ES-I3 (cell line): ENCODE data around the gene MELK.

Source experiments
- H3K36me3 ChIP-seq: 2 replicates; pipeline ENCODE4 v1.6.1; 2013; ENCODE audit warnings: mild to moderate bottlenecking, low read length, control low read depth, moderate library complexity; ENCODE audit not compliant: insufficient read depth
- H3K4me1 ChIP-seq: 2 replicates; pipeline ENCODE4 v1.6.1; 2013; ENCODE audit warnings: mild to moderate bottlenecking, control low read depth, low read length; ENCODE audit not compliant: insufficient read depth
- H3K9ac ChIP-seq: 2 replicates; pipeline ENCODE4 v1.6.1; 2013; ENCODE audit warnings: low read depth, mild to moderate bottlenecking, low read length, moderate library complexity
- H3K9me3 ChIP-seq: 2 replicates; pipeline ENCODE4 v1.6.1; 2013; ENCODE audit warnings: mild to moderate bottlenecking, low read length, moderate library complexity; ENCODE audit not compliant: control insufficient read depth, insufficient read depth

MELK gene

DNA sequence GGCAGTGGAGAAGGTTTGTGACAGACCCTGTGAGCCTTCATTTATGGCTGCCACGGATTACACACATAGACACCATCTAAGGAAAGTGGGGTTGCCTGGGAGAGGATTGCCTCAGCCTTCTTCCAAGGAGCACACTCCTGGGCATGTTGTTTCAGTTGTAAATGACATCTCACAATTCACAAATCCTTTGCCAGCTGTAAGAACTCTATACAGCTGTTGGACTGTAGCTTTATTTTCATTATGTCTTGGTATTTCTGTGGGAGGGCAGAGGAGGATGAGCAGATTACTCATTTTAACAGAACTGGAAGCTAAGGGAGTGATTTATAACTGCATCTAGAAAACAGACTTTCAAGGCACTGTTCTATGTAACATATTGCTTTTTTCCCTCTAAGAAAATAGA, 25.6 kb downstream of the MELK start:
- H3K9me3 ChIP-seq: no peaks in the 10 kb centered on the region
- no peaks in the 10 kb centered on the region for H3K4me1 ChIP-seq
- H3K9ac ChIP-seq: no peak overlapping the region
- peaks cover 15% of the 10 kb centered on the region for H3K36me3 ChIP-seq

DNA sequence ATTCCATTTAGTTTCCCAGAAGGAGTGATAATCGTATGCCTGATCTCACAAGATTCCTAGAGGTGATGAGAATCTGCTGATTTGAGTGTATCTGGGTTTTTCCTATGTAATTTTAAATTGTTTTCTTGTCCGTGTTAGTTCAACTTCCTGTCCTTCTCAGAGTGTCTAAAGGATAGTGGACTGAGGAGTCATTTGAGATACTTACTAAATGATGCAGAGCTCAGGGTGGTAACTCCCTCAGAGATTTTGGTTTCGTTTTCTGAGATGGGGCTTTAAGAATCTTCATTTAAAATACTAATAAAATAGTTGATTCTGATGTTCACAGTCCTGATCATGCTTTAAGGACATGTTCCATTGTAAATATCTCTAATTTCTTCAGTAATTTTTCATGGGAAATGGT, 30.3 kb downstream of the MELK start:
- Histone ChIP-seq H3K9me3 (no peaks in the 10 kb centered on the region), H3K36me3 (peaks cover 4% of the 10 kb centered on the region), H3K9ac (no peak overlapping the region), H3K4me1 (no peaks in the 10 kb centered on the region)

DNA sequence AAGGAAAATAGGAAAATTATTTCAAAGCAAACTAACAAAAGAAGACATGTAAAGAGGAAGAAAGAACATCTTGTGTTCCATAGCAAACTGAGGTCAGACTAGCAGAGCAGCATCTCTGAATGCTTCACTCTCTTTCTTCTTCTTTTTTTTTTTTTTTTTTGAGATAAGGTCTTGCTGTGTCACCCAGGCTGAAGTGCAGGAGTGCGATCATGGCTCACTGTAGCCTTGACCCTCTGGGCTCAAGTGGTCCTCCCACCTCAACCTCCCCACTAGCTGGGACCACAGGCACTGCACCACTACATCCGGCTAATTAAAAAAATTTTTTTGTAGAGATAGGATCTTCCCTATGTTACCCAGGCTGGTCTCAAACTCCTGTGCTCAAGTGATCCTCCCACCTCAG, 36.6 kb downstream of the MELK start:
- Histone ChIP-seq H3K9ac (no peak overlapping the region), H3K4me1 (no peaks in the 10 kb centered on the region), H3K9me3 (no peaks in the 10 kb centered on the region), H3K36me3 (peaks cover 8% of the 10 kb centered on the region)

DNA sequence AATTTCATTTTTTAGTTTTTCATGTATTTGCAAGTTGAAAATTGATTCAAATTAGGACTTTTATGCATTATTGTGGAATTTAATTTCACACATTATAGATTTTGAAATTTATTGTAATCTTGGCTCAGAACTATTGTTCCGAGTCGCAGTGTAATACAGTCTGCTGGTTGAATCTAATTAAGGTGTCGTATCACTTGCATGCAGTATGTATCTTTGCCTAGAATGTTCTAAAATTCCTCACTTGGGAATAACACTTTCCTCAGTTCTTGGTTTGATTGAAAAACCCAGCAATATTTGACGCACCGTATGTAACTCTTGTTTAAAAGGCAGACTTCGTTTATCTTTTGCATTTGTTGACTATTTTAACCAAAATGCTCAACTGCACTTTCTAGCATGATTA, 49.4 kb downstream of the MELK start:
- no peak overlapping the region for H3K9ac ChIP-seq

DNA sequence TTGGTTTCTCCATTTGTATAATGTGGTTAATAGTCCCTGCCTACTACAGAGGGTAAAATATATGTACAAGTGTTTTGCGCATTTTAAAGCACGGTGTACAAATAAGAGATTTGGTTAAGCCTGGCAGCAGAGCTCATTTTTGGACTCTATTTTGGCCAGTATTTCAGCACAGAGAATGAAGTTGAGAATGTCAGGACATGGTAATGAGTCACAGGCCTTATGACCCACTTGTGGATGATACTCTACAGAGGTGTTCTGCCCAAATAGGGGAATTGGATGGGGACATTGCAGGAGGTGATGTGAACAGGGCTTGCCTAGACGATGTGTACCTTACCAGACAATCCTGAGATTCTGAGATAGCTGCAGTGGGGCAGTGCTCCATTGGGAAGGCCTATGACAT, 50.6 kb downstream of the MELK start:
- no peaks in the 10 kb centered on the region for H3K9me3 ChIP-seq
- H3K4me1 ChIP-seq: no peaks in the 10 kb centered on the region
- H3K9ac ChIP-seq: no peak overlapping the region
- H3K36me3 ChIP-seq: 0 out of 2 replicates have a peak, but pooled peaks cover 4% of the 10 kb centered on the region

More for the DNA sequence above, 49.4 kb downstream of the MELK start:
- Histone ChIP-seq H3K4me1 (no peaks in the 10 kb centered on the region), H3K36me3 (0 out of 2 replicates have a peak, but pooled peaks cover 4% of the 10 kb centered on the region), H3K9me3 (no peaks in the 10 kb centered on the region)

DNA sequence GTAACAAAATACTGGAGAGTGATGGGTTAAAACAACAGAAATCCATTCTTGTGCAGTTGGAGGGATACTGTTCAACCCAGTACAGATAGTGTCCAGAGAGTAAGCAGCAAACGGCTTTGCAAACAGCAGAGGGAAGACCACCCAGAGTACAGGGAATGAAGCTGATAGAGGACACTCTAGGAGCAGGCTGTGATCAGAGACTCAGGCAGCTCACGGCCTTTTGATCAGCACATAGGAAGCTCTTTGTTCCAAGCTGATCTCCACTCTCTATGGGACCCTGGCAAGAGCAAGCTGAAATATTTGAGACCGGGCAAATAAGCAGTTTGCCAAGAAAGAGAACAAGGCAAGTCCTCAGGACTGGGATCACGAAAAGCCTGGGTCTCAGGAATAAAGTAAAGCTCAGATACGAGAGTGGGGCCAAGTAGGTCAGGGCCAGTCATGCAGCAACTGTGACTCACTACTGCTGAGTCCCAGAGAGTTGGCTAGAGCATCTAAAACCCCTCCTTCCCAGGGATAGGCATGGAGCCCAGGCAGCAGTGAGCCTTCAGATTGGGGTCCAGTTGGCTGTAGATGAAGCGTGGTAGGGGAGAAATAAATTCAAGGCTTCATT, 52.4 kb downstream of the MELK start:
- Histone ChIP-seq H3K4me1 (no peaks in the 10 kb centered on the region), H3K9me3 (no peaks in the 10 kb centered on the region), H3K36me3 (0 out of 2 replicates have a peak, but pooled peaks cover 4% of the 10 kb centered on the region), H3K9ac (no peak overlapping the region)

DNA sequence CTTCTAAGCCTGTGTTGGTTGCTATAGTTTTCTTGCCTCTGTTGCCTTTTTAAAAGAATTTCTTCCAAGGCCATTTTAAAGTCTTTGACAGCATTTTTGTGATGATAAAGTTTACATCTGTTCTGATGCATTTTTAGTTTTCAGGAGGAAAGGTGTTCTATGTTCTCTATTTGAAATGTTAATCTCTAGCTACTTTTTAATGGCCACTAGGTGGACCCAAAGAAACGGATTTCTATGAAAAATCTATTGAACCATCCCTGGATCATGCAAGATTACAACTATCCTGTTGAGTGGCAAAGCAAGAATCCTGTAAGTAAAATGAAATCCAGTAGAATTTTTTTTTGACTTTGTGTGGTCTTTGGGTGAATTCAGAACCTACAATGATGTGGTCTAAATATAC, 60.2 kb downstream of the MELK start:
- H3K9me3 ChIP-seq: no peaks in the 10 kb centered on the region
- peaks cover 8% of the 10 kb centered on the region; the same call in 1 of the 2 replicates for H3K36me3 ChIP-seq
- H3K9ac ChIP-seq: no peak overlapping the region
- no peaks in the 10 kb centered on the region; the same call in 1 of the 2 replicates for H3K4me1 ChIP-seq

DNA sequence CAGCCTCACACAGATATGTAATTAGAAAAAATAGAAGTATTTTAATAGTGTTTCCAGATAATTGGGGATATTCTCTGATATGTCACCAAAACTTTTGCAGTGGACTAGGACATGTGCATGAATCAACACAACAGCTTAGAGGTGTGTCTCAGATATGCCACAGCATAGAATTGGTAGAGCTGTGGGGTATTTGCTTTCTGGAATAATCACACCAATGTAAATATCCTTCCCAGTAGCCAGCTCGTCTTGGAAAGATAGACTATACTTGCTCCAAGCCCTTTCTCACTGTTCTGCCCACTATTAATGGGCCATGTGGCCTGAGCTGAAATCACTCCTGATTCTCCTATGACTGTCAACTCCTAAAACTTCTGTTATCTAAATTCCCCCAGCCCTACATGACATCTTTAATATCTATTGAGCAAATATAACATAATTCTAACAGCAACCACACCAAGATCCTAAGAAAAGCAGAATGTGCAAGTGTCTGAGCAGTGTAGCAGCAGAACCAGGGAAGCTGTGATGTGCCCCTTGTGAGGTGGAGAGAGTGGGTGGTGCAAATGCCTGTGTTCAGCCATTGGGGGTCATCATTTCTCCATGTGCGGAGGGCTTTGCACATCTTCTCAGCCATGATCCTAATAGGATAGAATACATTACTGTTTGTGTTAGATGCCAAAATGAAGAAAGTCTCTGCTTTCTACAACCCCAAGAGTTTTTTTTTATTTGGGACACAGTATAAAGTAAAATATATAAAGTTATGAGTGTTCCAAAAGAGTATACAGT, 65.0 kb downstream of the MELK start:
- H3K9me3 ChIP-seq: no peaks in the 10 kb centered on the region
- H3K9ac ChIP-seq: no peak overlapping the region
- H3K36me3 ChIP-seq: peaks cover 17% of the 10 kb centered on the region; the same call in 1 of the 2 replicates
- no peaks in the 10 kb centered on the region for H3K4me1 ChIP-seq

DNA sequence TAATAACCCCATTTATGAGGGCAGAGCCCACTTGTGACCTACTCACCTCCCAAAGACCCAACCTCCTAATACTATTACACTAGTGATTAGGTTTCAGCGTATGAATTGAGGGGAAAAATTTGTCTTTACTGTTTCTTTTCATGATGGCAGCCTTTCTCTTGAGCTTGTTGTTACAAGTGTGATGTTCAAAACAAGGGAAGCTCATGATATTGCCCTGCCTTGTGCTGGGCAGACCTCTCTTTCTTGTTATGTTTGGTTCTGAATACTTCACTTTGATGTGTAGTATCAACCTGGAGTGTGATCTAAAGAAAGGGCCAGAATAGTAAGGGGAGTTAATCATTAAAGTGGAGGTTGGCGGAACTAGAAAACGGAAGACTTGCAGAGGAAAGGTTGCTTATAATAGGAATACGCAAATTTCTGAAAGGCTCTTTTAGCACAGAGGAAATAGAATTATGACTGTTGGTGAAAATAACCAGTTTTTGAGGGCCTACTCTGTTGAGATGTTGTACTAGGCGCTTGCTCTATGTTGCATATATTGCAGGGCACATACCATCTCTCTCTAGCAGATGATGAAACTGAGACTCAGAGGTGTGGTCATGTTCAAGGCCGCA, 68.2 kb downstream of the MELK start:
- no peaks in the 10 kb centered on the region for H3K4me1 ChIP-seq
- H3K36me3 ChIP-seq: peaks cover 17% of the 10 kb centered on the region
- H3K9ac ChIP-seq: no peak overlapping the region
- no peaks in the 10 kb centered on the region for H3K9me3 ChIP-seq

DNA sequence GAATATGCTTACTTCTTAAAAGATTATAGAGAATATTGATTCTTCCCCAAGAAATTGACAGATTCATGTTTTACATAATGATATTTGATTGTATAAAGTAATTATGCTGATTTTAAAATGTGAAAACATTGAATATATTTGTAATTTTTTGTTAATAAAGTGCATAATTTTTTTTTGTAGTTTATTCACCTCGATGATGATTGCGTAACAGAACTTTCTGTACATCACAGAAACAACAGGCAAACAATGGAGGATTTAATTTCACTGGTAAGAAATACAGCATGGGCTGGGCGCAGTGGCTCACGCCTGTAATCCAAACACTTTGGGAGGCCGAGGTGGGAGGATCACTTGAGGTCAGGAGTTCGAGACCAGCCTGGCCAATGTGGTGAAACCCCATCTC, 70.1 kb downstream of the MELK start:
- Histone ChIP-seq H3K9me3 (no peaks in the 10 kb centered on the region), H3K36me3 (peaks cover 13% of the 10 kb centered on the region; the same call in 1 of the 2 replicates), H3K4me1 (no peaks in the 10 kb centered on the region)

DNA sequence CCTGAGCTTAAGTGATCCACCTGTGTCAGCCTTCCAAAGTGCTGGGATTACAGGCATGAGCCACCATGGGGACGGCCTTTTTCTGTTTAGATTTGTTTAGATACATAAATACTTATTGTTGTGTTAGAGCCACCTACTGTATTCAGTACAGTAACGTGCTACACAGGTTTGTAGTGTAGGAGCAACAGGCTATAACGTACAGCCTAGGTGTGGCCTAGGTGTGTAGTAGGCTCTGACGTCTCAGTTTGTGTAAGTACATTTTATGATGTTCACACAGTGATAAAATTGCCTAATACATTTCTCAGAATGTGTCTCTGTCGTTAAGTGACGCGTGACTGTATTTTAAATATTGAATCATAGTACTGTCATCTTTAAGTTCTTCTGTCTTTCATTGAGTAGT, 84.1 kb downstream of the MELK start:
- Histone ChIP-seq H3K4me1 (no peaks in the 10 kb centered on the region), H3K9ac (no peak overlapping the region), H3K9me3 (no peaks in the 10 kb centered on the region), H3K36me3 (peaks cover 8% of the 10 kb centered on the region; the same call in 1 of the 2 replicates)

More for the DNA sequence above, 70.1 kb downstream of the MELK start:
- H3K9ac ChIP-seq: no peak overlapping the region

DNA sequence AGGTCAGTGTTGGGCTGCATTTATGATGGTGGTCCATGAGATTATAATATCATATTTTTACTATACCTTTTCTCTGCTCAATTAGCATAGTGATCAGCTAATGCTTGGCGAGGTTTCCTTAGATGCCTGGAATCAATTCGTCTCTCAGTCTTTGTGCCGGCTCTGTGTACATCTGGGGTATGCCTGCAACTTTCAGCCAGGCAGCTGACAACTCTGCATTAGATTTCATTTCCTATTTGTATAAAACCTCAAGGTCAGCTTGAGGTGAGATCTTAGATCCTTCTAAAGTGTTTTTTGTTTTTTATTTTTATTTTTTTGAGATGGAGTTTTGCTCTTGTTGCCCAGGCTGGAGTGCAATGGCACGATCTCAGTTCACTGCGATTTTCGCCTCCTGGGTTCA, 86.8 kb downstream of the MELK start:
- Histone ChIP-seq H3K9ac (no peak overlapping the region), H3K36me3 (no peaks in the 10 kb centered on the region; the same call in 1 of the 2 replicates), H3K9me3 (no peaks in the 10 kb centered on the region), H3K4me1 (no peaks in the 10 kb centered on the region)

DNA sequence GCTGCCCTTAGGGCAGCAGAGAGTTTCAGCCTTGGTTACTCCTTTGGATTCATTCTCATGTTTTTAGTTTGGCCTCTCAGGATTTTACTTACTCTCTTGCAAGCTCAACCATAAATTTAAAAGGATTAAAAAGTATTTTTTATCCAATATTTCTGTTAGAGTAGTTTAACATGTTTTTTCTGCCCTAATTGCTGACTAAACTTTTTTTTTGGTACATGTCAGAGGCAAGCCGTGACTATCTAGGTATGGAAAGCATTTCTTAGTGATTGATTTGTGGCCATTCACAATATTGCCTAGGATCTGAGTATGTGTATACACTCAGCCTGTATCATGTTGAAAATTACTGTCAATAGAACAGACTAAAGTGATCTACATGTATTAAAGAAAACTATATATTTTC, 92.1 kb downstream of the MELK start:
- Histone ChIP-seq H3K9ac (no peak overlapping the region), H3K4me1 (no peaks in the 10 kb centered on the region), H3K36me3 (peaks cover 7% of the 10 kb centered on the region; the same call in 1 of the 2 replicates), H3K9me3 (no peaks in the 10 kb centered on the region)

DNA sequence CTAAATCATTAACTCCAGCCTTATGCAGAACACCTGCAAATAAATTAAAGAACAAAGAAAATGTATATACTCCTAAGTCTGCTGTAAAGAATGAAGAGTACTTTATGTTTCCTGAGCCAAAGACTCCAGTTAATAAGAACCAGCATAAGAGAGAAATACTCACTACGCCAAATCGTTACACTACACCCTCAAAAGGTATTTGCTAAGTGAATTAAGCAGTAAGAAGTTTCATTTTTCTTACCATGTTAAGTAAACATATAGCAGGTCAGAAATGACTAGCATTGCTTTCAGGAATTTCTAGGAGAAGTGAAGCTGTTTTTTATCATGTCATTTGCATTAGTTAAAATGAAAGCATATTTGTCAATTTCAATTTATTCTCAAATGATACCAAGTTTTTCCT, 92.7 kb downstream of the MELK start:
- Histone ChIP-seq H3K9ac (no peak overlapping the region), H3K4me1 (no peaks in the 10 kb centered on the region), H3K9me3 (no peaks in the 10 kb centered on the region), H3K36me3 (peaks cover 7% of the 10 kb centered on the region; the same call in 1 of the 2 replicates)
